GM19467 (cell line): ENCODE results near the gene TNS3.

Experiments used
- ATAC-seq: cut with Tn5 transposase; IDR thresholded peaks from one replicate; pipeline ENCODE4 v1.9.1; 2021; ENCODE audit warnings: mild to moderate bottlenecking, moderate library complexity; ENCODE audit not compliant: unreplicated experiment

Gene TNS3

DNA sequence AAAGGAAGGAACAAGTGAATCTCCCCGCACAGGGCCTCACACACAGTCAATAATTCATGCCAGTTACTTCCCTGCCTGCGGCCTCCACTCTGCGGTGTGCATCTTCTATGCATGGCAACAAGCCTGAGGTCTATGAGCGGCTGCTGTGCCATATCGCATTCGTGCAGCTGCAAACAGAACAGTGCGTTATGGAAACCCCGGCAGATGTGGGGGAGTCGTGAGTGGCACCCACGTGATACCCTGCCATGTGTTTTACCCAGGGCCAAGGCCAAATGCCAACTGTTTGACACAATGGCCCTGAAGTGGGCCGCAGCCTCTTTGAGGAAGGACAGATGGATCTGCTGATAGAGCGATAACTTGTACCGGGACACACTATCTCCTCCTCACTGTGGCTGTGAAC lies 13.4 kb downstream of the TNS3 start:
- ATAC-seq: no peak

DNA sequence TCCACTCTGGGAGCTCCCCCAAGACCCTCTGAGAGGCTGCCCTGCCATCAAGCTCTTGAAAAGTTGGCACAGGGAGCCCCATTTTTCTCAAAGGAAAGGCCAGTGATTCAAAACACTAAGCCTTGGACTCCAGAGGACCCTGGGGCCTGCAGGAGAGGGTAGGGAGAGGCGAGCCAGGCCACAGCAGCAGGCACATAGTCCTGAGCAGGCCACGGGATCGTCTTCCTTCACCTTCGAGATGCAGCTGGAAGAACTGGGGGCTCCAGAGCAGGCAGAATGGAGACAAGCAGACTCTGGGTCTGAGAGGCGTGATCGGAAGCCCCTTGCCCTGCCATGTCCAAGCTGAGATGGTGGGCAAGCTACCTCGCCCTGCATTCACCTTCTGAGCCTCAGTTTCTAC lies 13.9 kb downstream of the TNS3 start:
- ATAC-seq: no peak

- ATAC-seq: no peak
Measured at GRCh38 chr7:47565640-47566250, 16.2 kb downstream of the TNS3 start.

GRCh38 chr7:47563521-47563920 lies 18.4 kb downstream of the TNS3 start:
- no peak for ATAC-seq

DNA sequence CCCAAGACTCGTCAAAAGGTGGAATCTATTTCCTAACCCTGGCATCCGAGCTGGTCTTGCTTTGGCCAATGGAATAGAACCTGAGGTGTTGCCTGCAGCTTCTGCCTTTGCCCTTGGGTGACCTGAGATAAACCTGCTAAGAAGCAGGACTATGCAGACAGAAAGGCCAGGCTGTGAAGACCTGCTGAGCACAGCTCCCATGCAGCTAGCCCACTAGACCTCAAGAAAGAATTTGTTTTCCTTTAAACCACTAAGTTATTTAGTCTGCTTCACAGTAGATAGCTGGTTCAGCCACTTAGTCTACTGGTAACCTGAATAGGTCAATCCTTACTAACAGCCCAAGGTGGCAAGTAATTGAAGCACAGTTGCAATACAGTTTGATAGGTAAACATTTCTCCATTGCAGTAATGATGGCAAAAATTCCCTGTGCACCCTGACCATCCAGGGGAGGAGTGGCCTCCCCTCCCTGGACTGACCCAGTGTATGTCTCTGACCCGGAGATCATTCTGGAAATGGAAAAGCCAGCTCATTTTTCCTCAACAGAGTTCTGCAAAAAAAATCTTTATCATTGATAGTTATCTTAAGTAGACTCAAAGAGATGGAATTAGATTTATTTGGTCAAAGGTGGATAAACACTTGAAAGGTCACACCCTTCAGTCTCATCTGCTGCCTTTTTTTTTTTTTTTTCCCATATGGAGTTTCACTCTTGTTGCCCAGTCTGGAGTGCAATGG lies 20.0 kb downstream of the TNS3 start:
- no peak for ATAC-seq

GRCh38 chr7:47559306-47560220 lies 22.3 kb downstream of the TNS3 start:
- no peak for ATAC-seq

DNA sequence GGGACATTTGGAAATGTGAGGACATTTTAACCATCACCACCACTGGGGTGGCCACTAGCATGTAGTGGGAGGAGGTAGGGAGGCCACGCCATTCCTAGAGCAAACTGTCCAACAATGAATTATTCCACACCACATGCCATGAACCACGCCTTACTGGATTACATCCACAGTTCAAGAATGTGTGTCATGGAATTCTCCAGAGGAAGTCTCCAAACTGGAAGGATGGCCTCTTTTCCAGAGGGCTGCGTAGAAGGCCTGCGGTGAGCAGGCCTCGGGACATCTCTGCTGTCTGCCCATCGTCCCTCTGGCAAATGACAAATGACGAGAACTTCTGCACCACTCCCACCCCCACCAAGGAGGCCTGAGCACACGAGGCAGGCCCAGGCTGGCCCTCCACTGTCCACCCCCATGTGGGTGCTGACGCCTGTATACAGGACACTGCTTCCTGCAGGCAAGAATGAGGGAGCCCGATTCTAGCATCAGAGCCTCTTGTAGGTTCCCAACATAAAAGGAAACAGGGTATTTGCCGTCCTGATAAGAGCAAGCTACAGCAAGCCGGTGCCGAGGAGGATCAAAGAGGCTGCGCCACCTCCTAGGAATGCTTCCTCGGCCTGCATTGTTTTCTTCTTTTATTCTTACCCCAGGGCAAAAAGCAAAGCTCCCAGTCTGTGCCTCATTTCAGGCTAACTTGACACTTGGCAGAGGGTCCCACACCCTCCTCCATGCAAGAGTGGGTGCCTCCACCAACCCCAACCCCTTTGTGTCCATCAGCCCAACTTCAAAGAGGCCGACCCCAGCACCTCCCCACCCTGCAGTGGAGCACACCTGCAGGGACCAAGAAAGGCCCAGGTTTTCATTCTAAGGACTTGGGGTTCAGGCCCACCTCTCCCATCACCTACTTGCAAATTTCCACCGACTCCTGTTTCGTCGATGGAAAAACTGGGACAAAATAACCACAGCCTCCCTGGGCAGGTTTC lies 23.9 kb downstream of the TNS3 start:
- ATAC-seq: no peak

GRCh38 chr7:47557317-47557693 lies 24.6 kb downstream of the TNS3 start:
- no peak for ATAC-seq

- no peak for ATAC-seq
Measured at GRCh38 chr7:47556511-47557180, 25.3 kb downstream of the TNS3 start.

GRCh38 chr7:47553309-47553708 lies 28.6 kb downstream of the TNS3 start:
- ATAC-seq: no peak

DNA sequence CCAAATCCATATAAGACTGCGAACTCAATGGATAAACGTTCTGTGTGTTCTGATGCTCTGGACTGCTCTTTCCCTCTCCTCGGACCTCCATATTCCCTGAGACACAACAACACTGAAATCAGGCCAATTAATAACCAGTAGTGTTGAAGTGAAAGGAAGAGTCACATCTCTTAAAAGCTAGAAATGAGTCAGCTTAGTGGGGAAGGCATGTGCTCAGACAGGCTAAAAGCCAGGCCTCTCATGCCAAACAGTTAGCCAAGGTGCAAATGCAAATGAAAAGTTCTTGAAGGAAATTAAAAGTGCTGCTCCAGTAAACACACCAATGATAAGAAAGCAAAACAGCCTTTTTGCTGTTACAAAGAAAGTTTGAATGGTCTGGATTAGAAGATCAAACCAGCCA lies 29.3 kb downstream of the TNS3 start:
- peak; percentile 98 for ATAC-seq

DNA sequence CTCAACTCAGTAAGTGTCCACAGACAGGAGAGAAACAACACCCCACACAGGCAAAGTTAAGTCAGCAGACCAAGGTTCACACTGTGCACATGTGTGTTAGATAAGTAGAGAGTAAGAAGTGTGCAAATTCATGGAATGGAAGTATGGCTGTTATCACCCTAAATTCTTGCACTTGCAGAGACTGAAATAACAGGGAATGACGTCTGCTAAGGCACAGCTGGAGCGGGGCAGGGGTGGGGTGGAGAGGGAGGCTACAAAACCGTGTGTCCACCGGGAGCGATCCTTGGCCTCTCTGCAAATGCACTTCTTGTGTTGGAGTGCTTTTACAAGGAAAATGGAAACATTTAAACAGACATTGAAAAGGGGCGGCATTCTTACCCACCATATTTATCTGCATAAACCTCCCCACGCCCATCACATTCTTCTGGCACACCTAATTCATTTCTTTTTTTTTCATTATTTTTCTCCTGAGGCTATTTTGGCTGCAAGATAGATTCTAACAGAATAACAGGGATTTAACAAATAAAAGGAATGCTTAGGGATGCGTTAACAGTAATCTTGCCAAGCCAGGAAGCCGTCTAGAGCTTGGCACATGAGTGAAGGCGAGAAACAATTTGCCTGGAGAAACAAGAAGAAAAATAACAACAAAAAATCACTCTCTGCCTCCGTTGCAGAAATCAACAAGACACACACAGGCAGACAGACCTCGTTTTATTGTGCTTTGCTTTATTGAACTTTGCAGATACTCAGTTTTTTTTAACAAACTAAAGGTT lies 30.1 kb downstream of the TNS3 start:
- ATAC-seq: no peak

DNA sequence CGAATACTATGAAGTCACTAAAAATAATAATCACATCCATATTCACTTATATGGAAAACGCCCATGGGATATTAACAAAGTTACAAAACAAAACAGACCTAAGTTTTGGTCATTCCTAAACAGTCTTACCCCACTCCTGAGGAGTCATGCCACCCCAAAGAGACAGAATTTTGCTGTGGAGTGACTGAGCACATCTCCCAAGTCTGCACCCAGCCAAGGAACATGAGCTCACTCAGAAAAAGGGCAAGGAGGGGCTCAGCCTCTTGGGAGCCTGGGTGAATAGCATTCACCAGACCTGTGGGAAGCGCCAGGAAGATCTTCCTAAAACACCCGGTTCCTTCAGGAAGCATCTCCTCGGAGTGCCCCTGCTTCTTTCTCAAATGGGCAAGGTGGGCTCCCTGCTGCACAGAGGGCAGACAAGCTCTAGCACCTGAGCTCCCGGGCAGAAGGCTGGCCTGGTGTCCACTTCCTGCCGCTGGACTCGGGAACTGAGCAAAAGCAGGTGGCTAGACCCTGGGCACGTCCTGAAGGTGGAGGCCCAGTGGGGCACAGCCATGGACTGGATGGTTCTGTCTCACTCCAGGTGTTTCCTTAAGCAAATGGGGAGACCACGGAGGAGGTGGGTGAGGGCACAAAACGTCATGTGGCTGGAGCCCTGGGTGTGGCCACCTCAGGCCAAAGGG lies 31.0 kb downstream of the TNS3 start:
- no peak for ATAC-seq

DNA sequence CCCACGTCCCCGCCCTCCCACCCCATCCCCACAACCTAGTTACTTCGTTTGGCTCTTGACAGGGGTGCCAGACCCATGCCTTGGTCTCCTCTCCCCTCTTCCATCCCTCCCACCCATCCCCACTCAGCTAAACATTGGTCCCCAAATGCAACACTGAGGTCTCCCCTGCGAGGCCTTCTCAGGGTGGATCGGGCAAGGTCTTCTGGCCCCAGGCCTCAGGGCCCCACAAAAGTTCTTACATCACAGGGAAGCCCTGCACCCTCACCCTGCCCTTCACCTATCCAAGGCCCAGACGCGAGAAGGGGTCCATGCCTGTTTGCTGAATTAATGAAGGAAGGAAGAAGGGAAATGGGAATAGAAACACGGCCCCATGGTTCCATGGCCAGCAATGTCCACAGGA lies 32.0 kb downstream of the TNS3 start:
- ATAC-seq: no peak

DNA sequence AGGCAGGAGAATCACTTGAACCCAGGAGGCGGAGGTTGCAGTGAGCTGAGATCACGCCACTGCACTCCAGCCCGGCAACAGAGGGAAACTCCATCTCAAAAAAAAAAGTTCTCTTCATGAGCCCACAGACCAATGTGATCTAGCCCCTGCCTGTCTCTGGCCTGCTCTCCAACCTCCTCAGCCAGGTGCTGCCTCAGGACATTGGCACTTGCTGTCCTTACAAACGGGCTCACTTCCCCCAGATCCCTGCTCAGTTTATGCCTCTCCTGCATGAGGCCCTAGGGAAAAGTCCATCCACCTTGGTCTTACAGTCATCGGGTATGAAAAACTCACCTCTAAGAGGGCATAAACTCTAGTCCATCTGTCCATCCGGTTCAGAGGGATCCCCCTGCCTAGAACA lies 32.5 kb downstream of the TNS3 start:
- no peak for ATAC-seq

DNA sequence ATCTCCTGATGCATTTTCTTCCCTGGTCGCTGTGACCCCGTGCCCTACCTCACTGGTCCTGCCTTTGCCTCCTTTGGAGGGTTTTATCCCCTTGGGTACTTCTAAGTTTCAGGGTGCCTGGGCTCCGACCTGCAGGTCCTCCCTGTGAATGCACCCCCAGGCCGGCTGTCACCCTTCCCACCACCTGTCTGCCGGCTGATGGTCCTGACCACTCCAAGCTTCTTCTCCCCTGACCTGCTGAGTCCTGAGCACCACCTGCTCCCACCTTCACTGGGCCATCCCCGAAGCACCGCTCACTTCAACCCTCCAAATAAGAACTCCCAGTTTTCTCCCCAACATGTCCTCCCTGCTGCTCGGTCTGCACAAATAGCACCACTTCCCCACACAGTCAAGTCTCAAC lies 33.4 kb downstream of the TNS3 start:
- no peak for ATAC-seq

DNA sequence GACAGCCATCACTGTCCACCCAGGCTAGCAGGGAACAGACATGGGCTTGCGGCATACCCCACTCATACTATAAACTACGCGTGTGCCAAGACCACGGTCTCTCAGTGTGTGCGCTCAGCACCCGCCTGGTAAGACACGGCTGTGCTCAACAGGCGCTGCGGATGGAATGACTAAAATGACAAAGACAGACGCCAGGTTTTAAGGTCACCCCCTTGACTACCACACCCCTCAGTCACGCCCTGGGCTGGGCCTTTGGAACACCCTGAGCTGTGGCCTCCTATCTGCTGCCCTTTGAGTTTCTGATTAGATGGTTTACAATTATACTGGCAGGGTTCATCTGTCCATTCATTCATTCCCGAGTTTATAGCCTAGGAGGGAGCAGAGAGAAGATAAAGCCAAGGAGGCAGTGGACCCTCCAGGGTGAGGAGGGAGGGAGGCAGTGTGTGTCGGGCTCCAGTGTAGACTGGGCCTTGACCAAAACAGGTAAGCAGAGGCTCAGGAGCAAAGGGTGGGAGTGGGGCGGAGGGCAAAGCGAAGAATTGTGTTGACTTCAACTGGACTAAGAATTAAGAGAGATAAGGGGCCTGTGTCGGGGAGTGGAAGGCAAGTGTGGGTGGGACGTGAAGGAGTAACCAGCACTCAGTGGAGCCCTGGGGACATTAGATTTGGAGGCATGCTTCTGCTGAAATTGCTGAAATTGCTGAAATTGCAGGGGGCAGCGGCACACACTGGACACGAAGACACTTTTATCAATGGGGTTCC lies 35.0 kb downstream of the TNS3 start:
- no peak for ATAC-seq

GRCh38 chr7:47546171-47546570 lies 35.7 kb downstream of the TNS3 start:
- no peak for ATAC-seq
